K562 (cell line): Measurements from ENCODE around the gene CUL9. TPM values are rescaled to one million over a fixed set of nuclear protein-coding genes. Genes with fewer than 3 reads are reported as not detected.

Experiments used
- CBX8 ChIP-seq: fragments of 200-600 bp; sonication (generic); IDR thresholded peaks from 2 replicates; pipeline ENCODE4 v1.6.1; 2012; ENCODE audit warnings: borderline replicate concordance, mixed run types, low read depth, mild to moderate bottlenecking, moderate library complexity, mixed read lengths, low read length, control low read depth, inconsistent platforms; ENCODE audit not compliant: poor library complexity, severe bottlenecking; ENCODE audit errors: extremely low read depth
- CEBPB ChIP-seq: fragments of 450-650 bp; IDR thresholded peaks from 2 replicates; pipeline ENCODE4 v1.6.1; 2016; ENCODE audit warnings: missing genetic modification characterization, missing compliant biosample characterization
- DACH1 ChIP-seq: fragments of 450-650 bp; IDR thresholded peaks from 2 replicates; pipeline ENCODE4 v1.6.1; 2018; ENCODE audit not compliant: partially characterized antibody
- ELF1 ChIP-seq: fragments of 200-800 bp; sonication (Bioruptor generic); IDR thresholded peaks from 2 replicates; pipeline ENCODE4 v1.6.1; 2016; ENCODE audit warnings: missing genetic modification characterization, missing compliant biosample characterization
- EP300 ChIP-seq: IDR thresholded peaks from 2 replicates; pipeline ENCODE4 v1.6.1; 2012; ENCODE audit warnings: low read length, improper control_type of control experiment
- HBP1 ChIP-seq: fragments of 450-650 bp; formaldehyde crosslinking; IDR thresholded peaks from 2 replicates; pipeline ENCODE4 v1.4.0; 2022; ENCODE audit warnings: missing genetic modification characterization
- HCFC1 ChIP-seq: IDR thresholded peaks from 2 replicates; pipeline ENCODE4 v1.6.1; 2012; ENCODE audit warnings: low read depth, low read length, improper control_type of control experiment
- HDAC8 ChIP-seq: fragments of 450-650 bp; IDR thresholded peaks from 2 replicates; pipeline ENCODE4 v1.6.1; 2016; ENCODE audit warnings: mild to moderate bottlenecking, missing genetic modification characterization, moderate library complexity, missing compliant biosample characterization
- HDGF ChIP-seq: fragments of 450-650 bp; IDR thresholded peaks from 2 replicates; pipeline ENCODE4 v1.6.1; 2016
- HOXB6 ChIP-seq: fragments of 250-450 bp; sonication (Bioruptor Pico); IDR thresholded peaks from 2 replicates; pipeline ENCODE4 v1.5.1; 2022; ENCODE audit warnings: mild to moderate bottlenecking, borderline replicate concordance
- RBBP5 ChIP-seq: fragments of 200-600 bp; sonication (generic); IDR thresholded peaks from 2 replicates; pipeline ENCODE4 v1.6.1; 2012; ENCODE audit warnings: borderline replicate concordance, mild to moderate bottlenecking, low read length, control low read depth, inconsistent platforms; ENCODE audit not compliant: insufficient read depth, poor library complexity, severe bottlenecking
- SIN3A ChIP-seq, 2 experiments: fragments of 150-350 bp in 1 of 2; IDR thresholded peaks; 2 replicates each; pipeline ENCODE4 v1.6.1; 2011 to 2016; ENCODE audit warnings: borderline replicate concordance in 2 of 2, low read depth in 2 of 2, low read length in 2 of 2, mild to moderate bottlenecking in 2 of 2, moderate library complexity in 2 of 2; ENCODE audit not compliant: control insufficient read depth in 1 of 2
- TEAD1 ChIP-seq, 2 experiments: fragments of 450-650 bp in 1 of 2; sonication (generic) in 1 of 2; formaldehyde crosslinking; IDR thresholded peaks; 2 replicates each; pipeline versions ENCODE4 v1.4.0 to v1.8.0; 2020 to 2022; ENCODE audit warnings: mild to moderate bottlenecking in 2 of 2, missing genetic modification reagents in 1 of 2
- THAP7 ChIP-seq: fragments of 250-450 bp; sonication (Bioruptor Pico); IDR thresholded peaks from 2 replicates; pipeline ENCODE4 v1.5.0; 2021
- ZBED1 ChIP-seq: IDR thresholded peaks from 2 replicates; pipeline ENCODE4 v1.6.1; 2014
- ZNF217 ChIP-seq: sonication (generic); formaldehyde crosslinking; IDR thresholded peaks from 2 replicates; pipeline ENCODE4 v1.8.0; 2022; ENCODE audit warnings: mild to moderate bottlenecking, missing genetic modification reagents
- ZNF639 ChIP-seq, 2 experiments: fragments of 200-800 bp in 1 of 2; sonication (Bioruptor generic) in 1 of 2; sonication (generic) in 1 of 2; formaldehyde crosslinking in 1 of 2; IDR thresholded peaks in 1 of 2; conservative IDR thresholded peaks in 1 of 2; 2 replicates each; pipeline versions ENCODE4 v1.5.0 to v1.6.1; 2016 to 2020; ENCODE audit warnings: missing compliant biosample characterization in 1 of 2, missing genetic modification characterization in 1 of 2, missing genetic modification reagents in 1 of 2
- polyA plus RNA-seq, 8 experiments: library from polyadenylated mRNA; depleted of rRNA in 4 of 8; stranded (reverse) in 5 of 8; unstranded in 3 of 8; fragments of >200 nt; fragmentation: Nextera tagmentation in 2 of 8; fragmentation: Illumina TruSeq in 1 of 8; extraction: Ambion mirVana in 2 of 8; extraction: Trizol in 1 of 8; gene quantifications; 2 replicates each; pipeline versions ENCODE4 v1.2.1 to v1.2.3, GENCODE V29; 2011 to 2014; ENCODE audit warnings: inconsistent platforms in 1 of 8, missing spikeins in 1 of 8
- total RNA-seq, 7 experiments: library from RNA; depleted of rRNA in 6 of 7; stranded (reverse); fragments of >200 nt in 6 of 7; fragmentation: Illumina TruSeq in 2 of 7; extraction: Trizol in 2 of 7; gene quantifications; 2 replicates each; pipeline versions ENCODE4 v1.2.1 to v1.2.3, GENCODE V29; 2011 to 2021; ENCODE audit warnings: low replicate concordance in 1 of 7
- TF ChIP-seq, protein P1 (sequence below): fragments of 250-450 bp; sonication (Bioruptor Pico); IDR thresholded peaks from 2 replicates; pipeline ENCODE4 v1.8.0; 2022; ENCODE audit warnings: moderate library complexity, mild to moderate bottlenecking, inconsistent platforms

The CUL9 gene
- total and polyA plus RNA-seq, 9 of the 15 experiments (the other 6 are each of a cell fraction or from before 2014, with no cell fraction given) = 0.50 to 20.7 (median 6.6) TPM

GRCh38 chr6:43247114-43247999 lies 65.4 kb downstream of the CUL9 start (continued):
- 0 out of 4 replicates have a peak, but pooled peaks of 1 of the 2 experiments have one; percentile 30 for TF ChIP-seq SIN3A (IDR thresholded peaks at IDR 0.05; ENCODE audit: borderline replicate concordance in 2 of 2, control insufficient read depth in 1 of 2, low read depth in 2 of 2, low read length in 2 of 2)
- TF ChIP-seq ELF1 (tag) = no peak; the same call in none of the 2 replicates
- no peak for TF ChIP-seq HBP1 (CRISPR knock-in tag)
- no peak for TF ChIP-seq CEBPB (tag)
- no peak for TF ChIP-seq RBBP5
- TF ChIP-seq HDGF = no peak
- no peak for TF ChIP-seq ZBED1
- no peak for TF ChIP-seq CBX8
- TF ChIP-seq ZNF217 (CRISPR knock-in tag) = no peak
- no peak for TF ChIP-seq HOXB6 (CRISPR knock-in tag)
- no peak for TF ChIP-seq THAP7 (CRISPR knock-in tag)
- peak in 1 of 2 experiments; percentile 87; a peak in 2 of 4 replicates for TF ChIP-seq ZNF639 (CRISPR knock-in tag; conservative IDR thresholded peaks at IDR 0.05 in 1 of 2, IDR thresholded peaks at IDR 0.05 in 1 of 2)
- 0 out of 2 replicates have a peak, but pooled peaks have one; percentile 29 for TF ChIP-seq HDAC8 (tag)
- TF ChIP-seq, protein P1, sequence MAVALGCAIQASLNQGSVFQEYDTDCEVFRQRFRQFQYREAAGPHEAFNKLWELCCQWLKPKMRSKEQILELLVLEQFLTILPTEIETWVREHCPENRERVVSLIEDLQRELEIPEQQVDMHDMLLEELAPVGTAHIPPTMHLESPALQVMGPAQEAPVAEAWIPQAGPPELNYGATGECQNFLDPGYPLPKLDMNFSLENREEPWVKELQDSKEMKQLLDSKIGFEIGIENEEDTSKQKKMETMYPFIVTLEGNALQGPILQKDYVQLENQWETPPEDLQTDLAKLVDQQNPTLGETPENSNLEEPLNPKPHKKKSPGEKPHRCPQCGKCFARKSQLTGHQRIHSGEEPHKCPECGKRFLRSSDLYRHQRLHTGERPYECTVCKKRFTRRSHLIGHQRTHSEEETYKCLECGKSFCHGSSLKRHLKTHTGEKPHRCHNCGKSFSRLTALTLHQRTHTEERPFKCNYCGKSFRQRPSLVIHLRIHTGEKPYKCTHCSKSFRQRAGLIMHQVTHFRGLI (CRISPR knock-in tag) = no peak
- TF ChIP-seq HCFC1 = peak; percentile 100
- no peak for TF ChIP-seq DACH1
- TF ChIP-seq TEAD1 (CRISPR knock-in tag; IDR thresholded peaks at IDR 0.05) = peak; percentile 10 to 74; a peak in 1 of 4 replicates
- TF ChIP-seq EP300 = no peak
